Measurements from ENCODE around the gene CBX7. TPM values are rescaled to one million over a fixed set of nuclear protein-coding genes. Genes with fewer than 3 reads are reported as not detected.

Gene CBX7
- total and polyA plus RNA-seq, 2 of the 4 experiments (the other 2 are of a cell fraction), result 0.90 to 3.6 TPM

DNA sequence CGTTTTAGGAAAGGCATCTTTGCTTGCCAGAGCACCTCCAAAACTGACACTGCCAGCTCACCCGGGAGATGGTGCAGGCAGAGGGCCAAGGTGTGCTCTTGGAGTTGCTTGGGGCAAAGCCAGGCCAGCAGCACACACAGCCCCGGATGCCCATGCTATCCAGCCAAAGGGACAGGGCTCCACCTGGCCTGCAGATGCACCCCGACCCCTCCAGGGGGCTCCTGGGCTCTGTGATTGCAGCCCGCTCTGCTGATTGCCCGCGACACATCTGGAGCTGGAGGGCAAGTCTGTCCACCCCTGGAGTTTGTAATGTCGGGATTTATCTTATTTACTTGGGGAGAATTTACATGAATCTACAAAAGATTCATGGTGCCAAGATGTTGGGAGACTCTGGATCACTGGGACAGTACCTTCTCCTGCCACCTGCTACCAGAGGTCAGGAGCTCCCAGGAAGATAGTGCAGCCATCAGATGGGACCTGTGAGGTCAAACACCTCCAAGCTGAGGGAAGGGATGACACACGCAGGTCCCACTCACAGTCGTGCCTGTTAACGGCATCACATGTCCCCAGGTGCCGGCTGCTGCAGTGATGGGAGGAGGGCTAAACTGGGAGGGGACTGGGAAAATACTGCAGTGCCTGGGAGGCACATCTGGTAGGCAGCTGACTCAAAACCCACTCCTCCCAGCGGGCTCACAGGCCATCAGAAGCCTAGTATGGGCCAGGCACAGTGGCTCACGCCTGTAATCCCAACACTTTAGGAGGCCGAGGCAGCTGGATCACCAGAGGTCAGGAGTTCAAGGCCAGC lies 17.2 kb downstream of the CBX7 start:
- peak; percentile 82 for ATAC-seq (ENCODE audit: low read depth)

More for the DNA sequence above, 17.2 kb downstream of the CBX7 start:
- Histone ChIP-seq H3K4me2 (ENCODE audit: low read depth, low read length) (no peak overlapping the region), H2BK120ac (ENCODE audit: low read depth, low read length) (no peak overlapping the region), H3K56ac (ENCODE audit: extremely low read depth, insufficient read depth, low read length) (no peak overlapping the region), H3K4me1 (ENCODE audit: control insufficient read depth, insufficient read depth, low read length) (peaks cover 8% of the 10 kb centered on the region), H3K4ac (ENCODE audit: low read depth, low read length) (no peak overlapping the region), H2AFZ (replicated peaks; ENCODE audit: low read length, poor library complexity) (no peak overlapping the region), H3K4me3 (ENCODE audit: insufficient read depth, low read depth, low read length) (no peak overlapping the region), H4K5ac (ENCODE audit: low read depth, low read length) (no peak overlapping the region), H4K20me1 (ENCODE audit: insufficient read depth, low read length) (no peaks in the 10 kb centered on the region), H2BK15ac (ENCODE audit: low read depth, low read length) (no peak overlapping the region), H3K27ac (ENCODE audit: insufficient read depth, low read length) (no peak overlapping the region), H2AK5ac (ENCODE audit: low read depth, low read length) (no peak overlapping the region), H4K8ac (ENCODE audit: low read depth in 2 of 2, low read length in 2 of 2) (no peak overlapping the region), H3K36me3 (ENCODE audit: control insufficient read depth, insufficient read depth, low read length) (no peaks in the 10 kb centered on the region), H3K9me3 (ENCODE audit: control insufficient read depth, insufficient read depth, low read length) (no peaks in the 10 kb centered on the region), H3K14ac (replicated peaks; ENCODE audit: low read depth, low read length) (no peak overlapping the region), H3K23ac (ENCODE audit: low read depth, low read length) (no peak overlapping the region), H3K18ac (ENCODE audit: low read depth, low read length) (no peak overlapping the region), H4K91ac (ENCODE audit: insufficient read depth, low read depth, low read length) (no peak overlapping the region), H3K79me1 (ENCODE audit: low read depth in 1 of 2, low read length in 2 of 2) (no peaks in the 10 kb centered on the region), H3K9me1 (ENCODE audit: insufficient read depth, low read length) (peaks cover 4% of the 10 kb centered on the region; the same call in 1 of the 2 replicates), H2BK20ac (ENCODE audit: low read depth, low read length) (no peak overlapping the region), H2AK9ac (replicated peaks; ENCODE audit: low read depth, low read length, poor library complexity) (peak overlapping the region; percentile 63), H2BK5ac (ENCODE audit: low read depth, low read length, poor library complexity, severe bottlenecking) (no peak overlapping the region), H3K9ac (ENCODE audit: low read depth, low read length) (no peak overlapping the region), H3K27me3 (ENCODE audit: control insufficient read depth, insufficient read depth, low read length) (no peaks in the 10 kb centered on the region)
- no peak for TF ChIP-seq MXI1 (IDR thresholded peaks at IDR 0.05; ENCODE audit: borderline replicate concordance, low read depth, low read length)
- peak; percentile 74 for TF ChIP-seq RAD21 (IDR thresholded peaks at IDR 0.05; ENCODE audit: low read length)
- no peak for TF ChIP-seq RFX5 (IDR thresholded peaks at IDR 0.05; ENCODE audit: low read depth, low read length)
- TF ChIP-seq SMC3 (IDR thresholded peaks at IDR 0.05; ENCODE audit: low read depth, low read length), result peak; percentile 55
- no peak for TF ChIP-seq POLR2A (IDR thresholded peaks at IDR 0.05; ENCODE audit: low read depth, low read length)
- TF ChIP-seq, protein P1, sequence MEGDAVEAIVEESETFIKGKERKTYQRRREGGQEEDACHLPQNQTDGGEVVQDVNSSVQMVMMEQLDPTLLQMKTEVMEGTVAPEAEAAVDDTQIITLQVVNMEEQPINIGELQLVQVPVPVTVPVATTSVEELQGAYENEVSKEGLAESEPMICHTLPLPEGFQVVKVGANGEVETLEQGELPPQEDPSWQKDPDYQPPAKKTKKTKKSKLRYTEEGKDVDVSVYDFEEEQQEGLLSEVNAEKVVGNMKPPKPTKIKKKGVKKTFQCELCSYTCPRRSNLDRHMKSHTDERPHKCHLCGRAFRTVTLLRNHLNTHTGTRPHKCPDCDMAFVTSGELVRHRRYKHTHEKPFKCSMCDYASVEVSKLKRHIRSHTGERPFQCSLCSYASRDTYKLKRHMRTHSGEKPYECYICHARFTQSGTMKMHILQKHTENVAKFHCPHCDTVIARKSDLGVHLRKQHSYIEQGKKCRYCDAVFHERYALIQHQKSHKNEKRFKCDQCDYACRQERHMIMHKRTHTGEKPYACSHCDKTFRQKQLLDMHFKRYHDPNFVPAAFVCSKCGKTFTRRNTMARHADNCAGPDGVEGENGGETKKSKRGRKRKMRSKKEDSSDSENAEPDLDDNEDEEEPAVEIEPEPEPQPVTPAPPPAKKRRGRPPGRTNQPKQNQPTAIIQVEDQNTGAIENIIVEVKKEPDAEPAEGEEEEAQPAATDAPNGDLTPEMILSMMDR (conservative IDR thresholded peaks at IDR 0.05; ENCODE audit: low read depth, low read length), result peak; percentile 57
- no peak for TF ChIP-seq CEBPB (IDR thresholded peaks at IDR 0.05; ENCODE audit: low read depth, low read length)
- TF ChIP-seq RCOR1 (IDR thresholded peaks at IDR 0.05; ENCODE audit: insufficient replicate concordance, low read length), result no peak
- TF ChIP-seq NFE2L2 (IDR thresholded peaks at IDR 0.05; ENCODE audit: low read depth, low read length), result no peak
- TF ChIP-seq, protein P2, sequence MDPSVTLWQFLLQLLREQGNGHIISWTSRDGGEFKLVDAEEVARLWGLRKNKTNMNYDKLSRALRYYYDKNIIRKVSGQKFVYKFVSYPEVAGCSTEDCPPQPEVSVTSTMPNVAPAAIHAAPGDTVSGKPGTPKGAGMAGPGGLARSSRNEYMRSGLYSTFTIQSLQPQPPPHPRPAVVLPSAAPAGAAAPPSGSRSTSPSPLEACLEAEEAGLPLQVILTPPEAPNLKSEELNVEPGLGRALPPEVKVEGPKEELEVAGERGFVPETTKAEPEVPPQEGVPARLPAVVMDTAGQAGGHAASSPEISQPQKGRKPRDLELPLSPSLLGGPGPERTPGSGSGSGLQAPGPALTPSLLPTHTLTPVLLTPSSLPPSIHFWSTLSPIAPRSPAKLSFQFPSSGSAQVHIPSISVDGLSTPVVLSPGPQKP (IDR thresholded peaks at IDR 0.05; ENCODE audit: borderline replicate concordance, low read depth, low read length), result no peak
- TF ChIP-seq CHD1 (IDR thresholded peaks at IDR 0.05; ENCODE audit: low read depth, low read length), result no peak
- no peak for TF ChIP-seq BHLHE40 (IDR thresholded peaks at IDR 0.05; ENCODE audit: low read depth, low read length)
- no peak for TF ChIP-seq MAZ (IDR thresholded peaks at IDR 0.05; ENCODE audit: borderline replicate concordance, low read depth, low read length)
- WGBS, 2 experiments (ENCODE audit: extremely low coverage in 2 of 2, insufficient read length in 1 of 2), result 20% methylated on average over 2 of the region's 15 CpGs; no CpG with 5 or more reads in 1 of the 2 experiments
- dilution Hi-C loops (cut with HindIII; ENCODE audit: low sequenced_read_pairs, unreplicated experiment), result no loop called here
- in situ Hi-C loops (cut with MboI; ENCODE audit: low sequenced_read_pairs), result no loop called here
- intact Hi-C loops (cut with micrococcal nuclease), result no loop called here
- CTCF ChIA-PET, result interaction anchor here (1.7 kb wide), 1 partner anchor 12 kb away, joined by 3 read pairs; no protein-coding TSS in a partner anchor
- POLR2A ChIA-PET (ENCODE audit: unreplicated experiment), result no interaction called here
- DNase-seq, result no peak
- no TSS peak for BruUV-seq (replicated peaks)

All from IMR-90 (cell line).